Pancreas (tissue), 10 donors: ENCODE measurements around the gene CDC16. TPM values are rescaled to one million over a fixed set of nuclear protein-coding genes. Genes with fewer than 3 reads are reported as not detected.
"Not testable (repeated sequence)": the region's sequence is repeated elsewhere in the genome, so short reads cannot be mapped to it uniquely, and the experiment has no call there.

Experiments used
- ATAC-seq, 4 donors: fragments of 200-7000 bp; cut with Tn5 transposase; one replicate each; pipeline versions ENCODE4 v1.8.0 to v1.9.1; 2020; ENCODE audit warnings: mild to moderate bottlenecking in 4 of 4, moderate library complexity in 4 of 4
- DNase-seq, 6 donors: peaks; one replicate each; pipeline ENCODE4 v3.0.0-alpha.2; 2020
- FAIRE-seq: peaks from 2 replicates; lab custom pipeline; 2012; peaks lifted over from hg19 to GRCh38; lab: Jason Lieb, UNC
- H3K27ac ChIP-seq, 4 donors: fragments of 200-600 bp; sonication (generic); 1 replicate in 3 of 4; 2 replicates in 1 of 4; pipeline versions ENCODE4 v1.5.0 to v1.8.0; 2020
- H3K27me3 ChIP-seq, 4 donors: fragments of 200-600 bp; one replicate each; pipeline ENCODE4 v1.8.0; 2021
- H3K36me3 ChIP-seq, 3 donors: fragments of 200-600 bp; sonication (generic) in 1 of 3; one replicate each; pipeline versions ENCODE4 v1.5.0 to v1.8.0; 2020 to 2021
- H3K4me1 ChIP-seq, 3 donors: fragments of 200-600 bp; one replicate each; pipeline ENCODE4 v1.8.0; 2021
- H3K4me3 ChIP-seq, 4 donors: fragments of 200-600 bp; sonication (generic) in 2 of 4; one replicate each; pipeline versions ENCODE4 v1.5.0 to v1.8.0; 2020 to 2021
- H3K9me3 ChIP-seq, 4 donors: fragments of 200-600 bp; one replicate each; pipeline ENCODE4 v1.8.0; 2021
- CTCF ChIP-seq, 4 donors: fragments of 200-600 bp; sonication (generic) in 3 of 4; IDR thresholded peaks; one replicate each; pipeline versions ENCODE4 v1.5.0 to v1.8.0; 2021; ENCODE audit warnings: antibody characterized with exemption in 4 of 4
- WGBS, 2 donors: extraction: QIAGEN DNeasy Blood & Tissue Kit; methylation state at CpG; one replicate each; pipeline ENCODE4 v1.1.7; 2013; 5-methylcytosine and 5-hydroxymethylcytosine counted together
- intact Hi-C, 3 donors: fragments of 100-400 bp; cut with DNase I; formaldehyde crosslinking; loops; one replicate each; pipeline versions ENCODE4 v1.11.1 to v1.14.2; 2022
- polyA plus RNA-seq, 2 donors: library from polyadenylated mRNA; stranded (reverse); fragments of 200-250 nt; gene quantifications; one replicate each; pipeline ENCODE4 v1.2.3, GENCODE V29; 2013
- total RNA-seq, 6 donors: library from RNA; stranded (reverse); fragmentation: NEBNext Ultra II Directional in 4 of 6; extraction: Animal tissue kit (Norgen Biotek cat#: 25700) in 4 of 6; gene quantifications; one replicate each; pipeline versions ENCODE4 v1.2.1 to v1.2.4, GENCODE V29; 2021 to 2023
- donor health status: healthy with polysubstance abuse.
- donor health status: DM: no; HTN: no; CAD: no; lungs with moderate emphysema.
- donor health status: DM: no; HTN: no; CAD: no.
- donor health status: control.
- donor health status: control.
- donor health status: Bipolar disorder and iron deficiency.
- donor health status: DM: yes; HTN: yes; CAD: no.
- donor health status: DM: no; HTN: no; CAD: no.
- donor health status: DM: no; HTN: no; CAD: no.
- donor health status: DM: yes; HTN: yes; CAD: no.

Gene CDC16
- total and polyA plus RNA-seq, 8 donors, result 28.7 to 71.1 (median 31.9) TPM

GRCh38 chr13:114198556-114198955 is 36.1 kb upstream of the CDC16 start:
- DNase-seq, result no peak
- Histone ChIP-seq H3K27me3 (no peaks in the 10 kb centered on the region), H3K4me3 (no peak overlapping the region), H3K9me3 (no peaks in the 10 kb centered on the region), H3K27ac (no peak overlapping the region), H3K4me1 (no peaks in the 10 kb centered on the region), H3K36me3 (no peaks in the 10 kb centered on the region)
- no peak for TF ChIP-seq CTCF (IDR thresholded peaks at IDR 0.05)
- FAIRE-seq, result no peak
- WGBS, 2 donors, result 95 to 98% methylated on average over 46 to 47 of the region's 47 CpGs
- ATAC-seq, result no peak
- intact Hi-C loops, result no loop called here

GRCh38 chr13:114199526-114199925 is 35.2 kb upstream of the CDC16 start:
- H3K27me3 ChIP-seq, DNase-seq, H3K9me3 ChIP-seq, H3K4me1 ChIP-seq, FAIRE-seq, H3K4me3 ChIP-seq, H3K27ac ChIP-seq, ATAC-seq, intact Hi-C loops, H3K36me3 ChIP-seq: not testable (repeated sequence)
- WGBS, 2 donors, result 24 to 36% methylated on average over 39 to 65 of the region's 75 CpGs

DNA sequence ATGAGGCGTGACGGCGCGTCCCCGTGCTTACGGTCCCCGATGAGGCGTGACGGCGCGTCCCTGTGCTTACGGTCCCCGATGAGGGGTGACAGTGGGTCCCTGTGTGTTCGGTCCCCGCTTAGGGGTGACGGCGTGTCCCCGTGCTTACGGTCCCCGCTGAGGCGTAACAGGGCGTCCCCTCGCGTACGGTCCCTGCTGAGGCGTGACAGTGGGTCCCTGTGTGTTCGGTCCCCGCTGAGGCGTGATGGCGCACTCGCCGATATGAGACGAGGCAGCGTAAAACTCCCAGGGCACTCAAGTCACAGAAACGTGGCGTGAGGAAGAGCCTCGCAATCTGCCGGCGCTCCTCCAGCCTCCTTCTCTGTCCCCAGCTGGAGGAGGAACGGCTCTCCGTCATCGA is 34.7 kb upstream of the CDC16 start:
- H3K4me3 ChIP-seq, result no peak overlapping the region
- no peaks in the 10 kb centered on the region for H3K9me3 ChIP-seq
- no peak overlapping the region for H3K27ac ChIP-seq
- DNase-seq, result no peak
- H3K36me3 ChIP-seq, result no peaks in the 10 kb centered on the region
- TF ChIP-seq CTCF (IDR thresholded peaks at IDR 0.05), result no peak
- 53 to 55% methylated on average over 38 to 42 of the region's 42 CpGs for WGBS, 2 donors
- FAIRE-seq, result no peak
- no peaks in the 10 kb centered on the region for H3K4me1 ChIP-seq
- H3K27me3 ChIP-seq, result no peaks in the 10 kb centered on the region
- ATAC-seq, result no peak
- intact Hi-C loops, result loop anchor here in 1 of 3 donors (5.0 kb wide), 1 partner anchor 148 kb away; no protein-coding TSS in a partner anchor

- Histone ChIP-seq H3K36me3 (no peaks in the 10 kb centered on the region), H3K27me3 (no peaks in the 10 kb centered on the region), H3K9me3 (no peaks in the 10 kb centered on the region), H3K27ac (no peak overlapping the region), H3K4me3 (no peak overlapping the region), H3K4me1 (no peaks in the 10 kb centered on the region)
- WGBS, 2 donors, result 69 to 70% methylated on average over 18 of the region's 18 CpGs
- intact Hi-C loops, result loop anchor here in 1 of 3 donors (5.0 kb wide), 1 partner anchor 148 kb away; no protein-coding TSS in a partner anchor
- TF ChIP-seq CTCF (IDR thresholded peaks at IDR 0.05), result no peak
- no peak for ATAC-seq
- no peak for FAIRE-seq
- no peak for DNase-seq
Measured at GRCh38 chr13:114200399-114200911, 34.2 kb upstream of the CDC16 start.

GRCh38 chr13:114202581-114202980 is 32.1 kb upstream of the CDC16 start:
- intact Hi-C loops, result loop anchor here in 1 of 3 donors (5.0 kb wide), 1 partner anchor 150 kb away; no protein-coding TSS in a partner anchor
- Histone ChIP-seq H3K27ac (no peak overlapping the region), H3K9me3 (no peaks in the 10 kb centered on the region), H3K4me1 (no peaks in the 10 kb centered on the region), H3K36me3 (no peaks in the 10 kb centered on the region), H3K4me3 (no peak overlapping the region), H3K27me3 (no peaks in the 10 kb centered on the region)
- DNase-seq, result no peak
- TF ChIP-seq CTCF (IDR thresholded peaks at IDR 0.05), result no peak
- WGBS, 2 donors, result 88 to 96% methylated on average over 6 of the region's 6 CpGs
- no peak for ATAC-seq
- FAIRE-seq, result no peak
